OCI-LY7 (cell line): ENCODE data around the gene VEPH1.

Experiments
- CTCF ChIP-seq: fragments of 200-600 bp; sonication (generic); conservative IDR thresholded peaks from 2 replicates; pipeline ENCODE4 v1.5.1; 2014; ENCODE audit warnings: mild to moderate bottlenecking, antibody characterized with exemption, low read length, moderate library complexity, mixed read lengths
- EZH2phosphoT487 ChIP-seq: fragments of 200-600 bp; sonication (generic); IDR thresholded peaks from 2 replicates; pipeline ENCODE4 v1.6.1; 2018; ENCODE audit warnings: low read depth, borderline replicate concordance, mild to moderate bottlenecking, mixed run types, antibody characterized with exemption, low read length, moderate library complexity, mixed read lengths

GRCh38 chr3:157469561-157470294 lies 33.5 kb downstream of the VEPH1 start:
- no peak for TF ChIP-seq CTCF
- no peak for TF ChIP-seq EZH2phosphoT487
